ENCODE measurements around the gene FNIP1.

The FNIP1 gene

DNA sequence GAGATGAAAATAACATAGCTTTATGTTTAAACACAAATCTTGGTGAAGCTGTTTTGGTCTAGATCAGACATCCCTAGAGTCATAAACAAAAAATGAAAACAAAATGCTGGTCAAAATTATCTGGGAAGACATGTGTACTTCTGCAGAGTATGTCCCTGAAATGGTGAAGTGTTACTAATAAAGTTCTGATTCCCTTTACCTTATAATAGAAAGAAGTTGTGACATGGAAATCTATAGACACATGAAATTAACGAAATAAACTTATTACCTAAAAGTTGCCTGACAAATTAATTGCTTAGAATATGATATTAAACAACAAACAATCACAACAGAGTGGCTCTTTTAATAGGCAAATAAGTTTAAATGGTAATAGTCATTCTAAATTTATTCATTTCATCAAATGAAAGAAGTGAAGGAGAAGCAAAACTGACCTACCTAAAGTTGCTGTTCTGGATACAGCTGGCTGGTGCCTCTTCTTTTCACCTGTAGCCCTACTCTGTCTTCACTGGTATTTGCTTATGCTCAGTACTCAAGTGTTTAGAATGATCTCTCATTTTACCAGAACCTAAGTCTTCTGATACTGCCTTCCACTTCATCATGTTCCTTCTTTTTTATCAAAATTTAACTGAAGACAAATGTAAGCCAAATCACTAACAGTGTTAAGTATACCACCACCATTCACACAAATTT is 38.8 kb downstream of the FNIP1 start:
- Histone ChIP-seq H3F3A (ENCODE audit: insufficient read depth) (no peaks in the 10 kb centered on the region), H3K9me3 (ENCODE audit: insufficient read depth, low read length) (no peaks in the 10 kb centered on the region), H3K9me2 (replicated peaks; ENCODE audit: insufficient read depth, low read length) (no peaks in the 10 kb centered on the region), H3K27me3 (ENCODE audit: low read length) (no peaks in the 10 kb centered on the region), H3K79me2 (ENCODE audit: insufficient read depth, low read length) (peaks cover 91% of the 10 kb centered on the region), H3K9ac (ENCODE audit: low read length) (no peak overlapping the region), H3K4me2 (ENCODE audit: low read depth, low read length, poor library complexity, severe bottlenecking) (peak overlapping the region; percentile 28), H3K36me3 (ENCODE audit: low read length) (no peaks in the 10 kb centered on the region), H2AFZ (ENCODE audit: low read depth, low read length, severe bottlenecking) (no peak overlapping the region), H4K20me1 (ENCODE audit: low read depth, low read length) (peaks cover 30% of the 10 kb centered on the region), H3K4me3 (ENCODE audit: insufficient read depth, low read length, poor library complexity, severe bottlenecking) (no peak overlapping the region), H3K27ac (ENCODE audit: low read depth, low read length) (no peak overlapping the region)
- TF ChIP-seq, protein P1, sequence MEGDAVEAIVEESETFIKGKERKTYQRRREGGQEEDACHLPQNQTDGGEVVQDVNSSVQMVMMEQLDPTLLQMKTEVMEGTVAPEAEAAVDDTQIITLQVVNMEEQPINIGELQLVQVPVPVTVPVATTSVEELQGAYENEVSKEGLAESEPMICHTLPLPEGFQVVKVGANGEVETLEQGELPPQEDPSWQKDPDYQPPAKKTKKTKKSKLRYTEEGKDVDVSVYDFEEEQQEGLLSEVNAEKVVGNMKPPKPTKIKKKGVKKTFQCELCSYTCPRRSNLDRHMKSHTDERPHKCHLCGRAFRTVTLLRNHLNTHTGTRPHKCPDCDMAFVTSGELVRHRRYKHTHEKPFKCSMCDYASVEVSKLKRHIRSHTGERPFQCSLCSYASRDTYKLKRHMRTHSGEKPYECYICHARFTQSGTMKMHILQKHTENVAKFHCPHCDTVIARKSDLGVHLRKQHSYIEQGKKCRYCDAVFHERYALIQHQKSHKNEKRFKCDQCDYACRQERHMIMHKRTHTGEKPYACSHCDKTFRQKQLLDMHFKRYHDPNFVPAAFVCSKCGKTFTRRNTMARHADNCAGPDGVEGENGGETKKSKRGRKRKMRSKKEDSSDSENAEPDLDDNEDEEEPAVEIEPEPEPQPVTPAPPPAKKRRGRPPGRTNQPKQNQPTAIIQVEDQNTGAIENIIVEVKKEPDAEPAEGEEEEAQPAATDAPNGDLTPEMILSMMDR (IDR thresholded peaks at IDR 0.05; ENCODE audit: insufficient read depth, low read length, poor library complexity, severe bottlenecking) = no peak
- TF ChIP-seq EZH2phosphoT487 (conservative IDR thresholded peaks at IDR 0.05; ENCODE audit: low read length) = no peak

DNA sequence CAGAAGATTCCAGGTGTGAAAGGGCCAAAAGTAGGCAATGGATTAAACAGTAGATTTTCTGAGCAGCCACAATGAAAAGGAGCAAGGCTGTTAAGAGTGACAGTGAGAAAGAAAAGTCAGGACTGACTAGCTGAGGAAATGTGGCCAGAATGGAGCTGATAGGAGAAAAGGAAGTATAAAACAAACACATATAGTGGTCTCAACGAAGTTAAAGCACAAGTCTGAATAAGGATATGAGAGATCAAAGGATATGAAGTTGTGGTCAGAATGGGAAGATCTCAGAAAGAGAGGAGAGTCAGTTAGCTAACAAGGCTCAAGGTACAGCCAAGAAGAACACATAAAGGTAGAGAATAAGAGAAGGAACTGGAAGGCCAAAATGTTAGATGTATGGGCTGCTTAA is 39.9 kb downstream of the FNIP1 start:
- no peak overlapping the region for H2AFZ ChIP-seq (ENCODE audit: low read depth, low read length, severe bottlenecking)
- peaks cover 30% of the 10 kb centered on the region for H4K20me1 ChIP-seq (ENCODE audit: low read depth, low read length)
- H3K4me3 ChIP-seq (ENCODE audit: insufficient read depth, low read length, poor library complexity, severe bottlenecking) = no peak overlapping the region
- TF ChIP-seq, protein P1 (IDR thresholded peaks at IDR 0.05; ENCODE audit: insufficient read depth, low read length, poor library complexity, severe bottlenecking) = no peak
- TF ChIP-seq EZH2phosphoT487 (conservative IDR thresholded peaks at IDR 0.05; ENCODE audit: low read length) = no peak
- no peak overlapping the region for H3K9ac ChIP-seq (ENCODE audit: low read length)
- H3K9me2 ChIP-seq (replicated peaks; ENCODE audit: insufficient read depth, low read length) = no peaks in the 10 kb centered on the region
- H3K27ac ChIP-seq (ENCODE audit: low read depth, low read length) = no peak overlapping the region
- H3K27me3 ChIP-seq (ENCODE audit: low read length) = no peaks in the 10 kb centered on the region
- no peaks in the 10 kb centered on the region for H3F3A ChIP-seq (ENCODE audit: insufficient read depth)
- peaks cover 94% of the 10 kb centered on the region for H3K79me2 ChIP-seq (ENCODE audit: insufficient read depth, low read length)
- no peak overlapping the region for H3K4me2 ChIP-seq (ENCODE audit: low read depth, low read length, poor library complexity, severe bottlenecking)
- H3K36me3 ChIP-seq (ENCODE audit: low read length) = no peaks in the 10 kb centered on the region
- H3K9me3 ChIP-seq (ENCODE audit: insufficient read depth, low read length) = no peaks in the 10 kb centered on the region

DNA sequence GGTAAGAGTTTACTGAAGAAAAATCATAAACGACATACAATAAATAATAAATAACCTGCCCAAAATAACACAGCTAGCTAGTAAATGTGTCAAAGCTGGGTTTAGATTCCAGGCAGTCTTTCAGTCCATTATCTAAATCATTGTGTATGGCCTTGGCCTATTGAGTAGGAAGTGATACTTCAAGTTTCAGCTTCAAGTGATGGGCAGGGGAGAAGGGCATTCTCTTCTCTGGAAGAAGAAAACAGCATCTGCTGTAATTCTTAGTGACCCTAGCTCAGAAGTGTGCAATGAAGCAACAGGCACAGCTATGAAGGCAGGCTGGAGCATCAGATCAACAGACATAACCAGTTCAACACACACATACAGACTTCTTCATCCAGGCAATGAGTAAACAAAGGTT is 42.5 kb downstream of the FNIP1 start:
- no peak overlapping the region for H2AFZ ChIP-seq (ENCODE audit: low read depth, low read length, severe bottlenecking)
- no peak overlapping the region for H3K9ac ChIP-seq (ENCODE audit: low read length)
- peaks cover 94% of the 10 kb centered on the region for H3K79me2 ChIP-seq (ENCODE audit: insufficient read depth, low read length)
- H3K27me3 ChIP-seq (ENCODE audit: low read length) = no peaks in the 10 kb centered on the region
- H3K4me2 ChIP-seq (ENCODE audit: low read depth, low read length, poor library complexity, severe bottlenecking) = no peak overlapping the region
- no peak overlapping the region for H3K27ac ChIP-seq (ENCODE audit: low read depth, low read length)
- no peaks in the 10 kb centered on the region for H3K9me3 ChIP-seq (ENCODE audit: insufficient read depth, low read length)
- H3K4me3 ChIP-seq (ENCODE audit: insufficient read depth, low read length, poor library complexity, severe bottlenecking) = no peak overlapping the region
- H4K20me1 ChIP-seq (ENCODE audit: low read depth, low read length) = peaks cover 23% of the 10 kb centered on the region
- no peaks in the 10 kb centered on the region for H3K9me2 ChIP-seq (replicated peaks; ENCODE audit: insufficient read depth, low read length)
- H3K36me3 ChIP-seq (ENCODE audit: low read length) = no peaks in the 10 kb centered on the region
- TF ChIP-seq EZH2phosphoT487 (conservative IDR thresholded peaks at IDR 0.05; ENCODE audit: low read length) = no peak
- TF ChIP-seq, protein P1 (IDR thresholded peaks at IDR 0.05; ENCODE audit: insufficient read depth, low read length, poor library complexity, severe bottlenecking) = no peak
- H3F3A ChIP-seq (ENCODE audit: insufficient read depth) = no peaks in the 10 kb centered on the region

All from SU-DHL-6 (cell line).